Measurements from ENCODE around the gene ME1.

- TF ChIP-seq CTCF (IDR thresholded peaks at IDR 0.05) (no peak), POLR2A (IDR thresholded peaks at IDR 0.05) (no peak)
Measured at GRCh38 chr6:83343121-83343520, 87.7 kb downstream of the ME1 start.

Data from breast epithelium (tissue), 3 donors.